ENCODE measurements around the gene SH3TC1.

The SH3TC1 gene

GRCh38 chr4:8225706-8226443, 26.8 kb downstream of the SH3TC1 start:
- intact Hi-C loops (cut with DNase I; ENCODE audit: low total_unique reads): no loop called here

GRCh38 chr4:8227201-8227770, 28.2 kb downstream of the SH3TC1 start:
- no peak overlapping the region for H3K27ac ChIP-seq
- no peaks in the 10 kb centered on the region for H3K27me3 ChIP-seq
- TF ChIP-seq CTCF (IDR thresholded peaks at IDR 0.05): no peak
- H3K4me1 ChIP-seq: peaks cover 0 to 14% (median 11%) of the 10 kb centered on the region in 4 donors
- no peak for DNase-seq
- H3K4me3 ChIP-seq: no peak overlapping the region
- H3K36me3 ChIP-seq: no peaks in the 10 kb centered on the region
- H3K9me3 ChIP-seq: no peaks in the 10 kb centered on the region
- intact Hi-C loops (cut with DNase I; ENCODE audit: low total_unique reads): no loop called here

More at GRCh38 chr4:8225706-8226443, 26.8 kb downstream of the SH3TC1 start:
- H3K4me3 ChIP-seq: no peak overlapping the region
- H3K27ac ChIP-seq: no peak overlapping the region
- H3K27me3 ChIP-seq: no peaks in the 10 kb centered on the region
- H3K4me1 ChIP-seq: peaks cover 0 to 14% (median 11%) of the 10 kb centered on the region in 4 donors
- no peaks in the 10 kb centered on the region for H3K36me3 ChIP-seq
- no peak for TF ChIP-seq CTCF (IDR thresholded peaks at IDR 0.05)
- no peaks in the 10 kb centered on the region for H3K9me3 ChIP-seq
- DNase-seq: no peak

- TF ChIP-seq CTCF (IDR thresholded peaks at IDR 0.05): no peak
- no peak overlapping the region for H3K27ac ChIP-seq
- intact Hi-C loops (cut with DNase I; ENCODE audit: low total_unique reads): no loop called here
- peaks cover 0 to 14% (median 11%) of the 10 kb centered on the region in 4 donors for H3K4me1 ChIP-seq
- H3K27me3 ChIP-seq: no peaks in the 10 kb centered on the region
- no peak overlapping the region for H3K4me3 ChIP-seq
- DNase-seq: no peak
- H3K36me3 ChIP-seq: peaks cover 0 to 4% (median 0%) of the 10 kb centered on the region in 3 donors
- H3K9me3 ChIP-seq: no peaks in the 10 kb centered on the region
Measured at GRCh38 chr4:8227771-8228318, 28.8 kb downstream of the SH3TC1 start.

GRCh38 chr4:8228319-8229250, 29.5 kb downstream of the SH3TC1 start:
- Histone ChIP-seq H3K36me3 (peaks cover 0 to 10% (median 0%) of the 10 kb centered on the region in 3 donors), H3K27ac (no peak overlapping the region), H3K27me3 (no peaks in the 10 kb centered on the region), H3K4me1 (peaks cover 0 to 14% (median 11%) of the 10 kb centered on the region in 4 donors), H3K9me3 (no peaks in the 10 kb centered on the region), H3K4me3 (no peak overlapping the region)
- no peak for TF ChIP-seq CTCF (IDR thresholded peaks at IDR 0.05)
- peak in 1 of 2 donors; percentile 55 for DNase-seq
- intact Hi-C loops (cut with DNase I; ENCODE audit: low total_unique reads): no loop called here

GRCh38 chr4:8229331-8229975, 30.4 kb downstream of the SH3TC1 start:
- peaks cover 0 to 14% (median 11%) of the 10 kb centered on the region in 4 donors for H3K4me1 ChIP-seq
- TF ChIP-seq CTCF (IDR thresholded peaks at IDR 0.05): no peak
- H3K27me3 ChIP-seq: no peaks in the 10 kb centered on the region
- peaks cover 0 to 10% (median 0%) of the 10 kb centered on the region in 3 donors for H3K36me3 ChIP-seq
- no peak for DNase-seq
- intact Hi-C loops (cut with DNase I; ENCODE audit: low total_unique reads): no loop called here
- no peaks in the 10 kb centered on the region for H3K9me3 ChIP-seq
- no peak overlapping the region for H3K27ac ChIP-seq
- H3K4me3 ChIP-seq: no peak overlapping the region

Data from tibial artery (tissue), 4 donors.